Hepatocyte (in vitro differentiated cells): ENCODE results near the gene MRPL2.

ENCODE experiments used
- CTCF ChIP-seq: fragments of 200-600 bp; sonication (generic); IDR thresholded peaks from 2 replicates; pipeline ENCODE4 v1.5.1; 2016; ENCODE audit warnings: antibody characterized with exemption, mild to moderate bottlenecking; ENCODE audit not compliant: poor library complexity
- EZH2 ChIP-seq: fragments of 200-600 bp; sonication (generic); IDR thresholded peaks from 2 replicates; pipeline ENCODE4 v1.6.1; 2016; ENCODE audit warnings: antibody characterized with exemption, mild to moderate bottlenecking, borderline replicate concordance

GRCh38 chr6:43034190-43034525, 25.1 kb downstream of the MRPL2 start:
- TF ChIP-seq CTCF, result no peak
- no peak for TF ChIP-seq EZH2
